Activated CD8-positive, alpha-beta T cell treated with anti-CD3 and anti-CD28 coated beads for 36 hours (primary cell): ENCODE data around the gene GTPBP3. TPM values are rescaled to one million over a fixed set of nuclear protein-coding genes. Genes with fewer than 3 reads are reported as not detected.

Experiments used
- ATAC-seq: fragments of 200-7000 bp; cut with Tn5 transposase; one replicate; pipeline ENCODE4 v1.10.0; 2021; ENCODE audit warnings: mild to moderate bottlenecking, moderate library complexity
- CTCF ChIA-PET: fragments of 350-600 bp; sonication (Branson Sonifier 250); formaldehyde crosslinking; loops from one replicate; lab custom pipeline; 2021; ENCODE audit warnings: antibody characterized with exemption; lab: Charles Lee
- POLR2A ChIA-PET: fragments of 350-600 bp; sonication (Branson Sonifier 250); formaldehyde crosslinking; loops from one replicate; lab custom pipeline; 2021; ENCODE audit warnings: antibody characterized with exemption; lab: Charles Lee
- DNase-seq: peaks from one replicate; pipeline ENCODE4 v3.0.0-alpha.2; 2020
- H3K27ac Mint-ChIP-seq: one replicate; pipeline ENCODE4 v1.8.0; 2021; ENCODE audit warnings: mild to moderate bottlenecking, mixed read lengths
- H3K27me3 Mint-ChIP-seq: one replicate; pipeline ENCODE4 v1.8.0; 2021; ENCODE audit warnings: mixed read lengths
- H3K36me3 Mint-ChIP-seq: one replicate; pipeline ENCODE4 v1.8.0; 2021; ENCODE audit warnings: low read depth, mixed read lengths
- H3K4me1 Mint-ChIP-seq: one replicate; pipeline ENCODE4 v1.8.0; 2021; ENCODE audit warnings: low read depth, mixed read lengths
- H3K4me3 Mint-ChIP-seq: one replicate; pipeline ENCODE4 v1.8.0; 2021; ENCODE audit warnings: mild to moderate bottlenecking, moderate library complexity, mixed read lengths
- H3K9me3 Mint-ChIP-seq: one replicate; pipeline ENCODE4 v1.8.0; 2021; ENCODE audit warnings: mixed read lengths
- CTCF ChIP-seq: fragments of 200-600 bp; IDR thresholded peaks from one replicate; pipeline ENCODE4 v1.8.0; 2022; ENCODE audit warnings: antibody characterized with exemption, mild to moderate bottlenecking
- intact Hi-C: fragments of 100-400 bp; cut with micrococcal nuclease; formaldehyde crosslinking; loops from one replicate; pipeline ENCODE4 v1.10.0; 2022
- total RNA-seq, 2 experiments: library from RNA; stranded (reverse); gene quantifications; one replicate each; pipeline ENCODE4 v1.2.3, GENCODE V29; 2021

Gene GTPBP3
- total RNA-seq, 2 experiments from 2014 or later, result 43.8 to 45.4 TPM

- Mint-ChIP-seq H3K9me3 (no peaks in the 10 kb centered on the region), H3K36me3 (peaks cover 13% of the 10 kb centered on the region), H3K27ac (no peak overlapping the region), H3K27me3 (no peaks in the 10 kb centered on the region), H3K4me3 (no peak overlapping the region), H3K4me1 (peaks cover 19% of the 10 kb centered on the region)
- ATAC-seq (no peak), DNase-seq (no peak)
- ChIA-PET CTCF (no interaction called here), POLR2A (interaction anchor here (0.7 kb wide), 1 partner anchor 248 kb away, joined by 3 read pairs; no protein-coding TSS in a partner anchor)
- intact Hi-C loops, result no loop called here
- no peak for TF ChIP-seq CTCF
These were observed 23.3 kb upstream of the GTPBP3 start for GRCh38 chr19:17314007-17314593.

- H3K36me3 Mint-ChIP-seq, result peaks cover 25% of the 10 kb centered on the region
- H3K4me3 Mint-ChIP-seq, result no peak overlapping the region
- TF ChIP-seq CTCF, result no peak
- ChIA-PET POLR2A (no interaction called here), CTCF (no interaction called here)
- no peaks in the 10 kb centered on the region for H3K9me3 Mint-ChIP-seq
- H3K4me1 Mint-ChIP-seq, result peaks cover 8% of the 10 kb centered on the region
- H3K27me3 Mint-ChIP-seq, result no peaks in the 10 kb centered on the region
- intact Hi-C loops, result no loop called here
- no peak for ATAC-seq
- no peak overlapping the region for H3K27ac Mint-ChIP-seq
- DNase-seq, result no peak
These were observed 18.4 kb upstream of the GTPBP3 start for GRCh38 chr19:17318966-17319365.

- intact Hi-C loops, result no loop called here
- ATAC-seq, result no peak
- Mint-ChIP-seq H3K9me3 (no peaks in the 10 kb centered on the region), H3K36me3 (peaks cover 25% of the 10 kb centered on the region), H3K4me3 (no peak overlapping the region), H3K4me1 (peaks cover 8% of the 10 kb centered on the region), H3K27ac (no peak overlapping the region), H3K27me3 (no peaks in the 10 kb centered on the region)
- ChIA-PET CTCF (no interaction called here), POLR2A (no interaction called here)
- TF ChIP-seq CTCF, result no peak
- DNase-seq, result no peak
These were observed 17.7 kb upstream of the GTPBP3 start for GRCh38 chr19:17319473-17320238.

GRCh38 chr19:17320435-17320834, 16.9 kb upstream of the GTPBP3 start:
- Mint-ChIP-seq H3K4me1 (peaks cover 8% of the 10 kb centered on the region), H3K27ac (no peak overlapping the region), H3K9me3 (no peaks in the 10 kb centered on the region), H3K27me3 (no peaks in the 10 kb centered on the region), H3K4me3 (no peak overlapping the region), H3K36me3 (peaks cover 25% of the 10 kb centered on the region)
- ATAC-seq, result no peak
- TF ChIP-seq CTCF, result no peak
- ChIA-PET CTCF (interaction anchor here (1.0 kb wide), 1 partner anchor 65 kb away, joined by 3 read pairs; no protein-coding TSS in a partner anchor), POLR2A (interaction anchor here (1.2 kb wide), 1 partner anchor 13 kb away, joined by 6 read pairs; no protein-coding TSS in a partner anchor)
- intact Hi-C loops, result no loop called here
- no peak for DNase-seq
